ENCODE results near the gene SH2D4B.

Gene SH2D4B

DNA sequence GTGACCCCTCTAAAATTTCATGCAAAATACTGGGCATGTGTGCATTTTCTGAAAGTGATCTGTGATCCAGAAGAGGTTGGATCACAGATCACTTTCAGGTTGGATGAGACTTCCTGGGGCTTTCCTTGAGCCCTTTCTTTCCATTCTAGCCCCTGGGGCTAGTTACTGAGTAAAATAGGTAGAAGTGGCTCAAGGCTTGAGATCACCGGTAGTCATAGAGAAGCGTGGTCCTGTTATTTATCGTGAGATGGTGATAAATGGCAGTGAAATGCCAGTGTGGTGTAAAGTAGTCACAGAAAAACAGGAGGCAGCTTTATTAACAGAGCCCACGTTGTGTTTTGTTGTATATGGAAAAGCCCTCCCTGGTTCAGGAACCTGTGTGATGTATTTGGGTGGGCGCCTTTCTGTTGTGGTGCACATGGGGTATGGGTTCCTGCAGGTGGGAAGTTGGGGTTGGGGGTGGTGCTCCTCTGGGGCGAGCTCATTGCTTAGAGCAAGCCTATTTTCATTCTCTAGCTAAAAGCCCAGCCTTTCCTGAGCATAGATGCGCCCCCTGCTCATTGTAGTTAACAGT is 34.0 kb upstream of the SH2D4B start:
- no peak for DNase-seq (ENCODE audit: low read depth, low spot score)
- peak overlapping the region; percentile 99 for H3K27ac ChIP-seq

DNA sequence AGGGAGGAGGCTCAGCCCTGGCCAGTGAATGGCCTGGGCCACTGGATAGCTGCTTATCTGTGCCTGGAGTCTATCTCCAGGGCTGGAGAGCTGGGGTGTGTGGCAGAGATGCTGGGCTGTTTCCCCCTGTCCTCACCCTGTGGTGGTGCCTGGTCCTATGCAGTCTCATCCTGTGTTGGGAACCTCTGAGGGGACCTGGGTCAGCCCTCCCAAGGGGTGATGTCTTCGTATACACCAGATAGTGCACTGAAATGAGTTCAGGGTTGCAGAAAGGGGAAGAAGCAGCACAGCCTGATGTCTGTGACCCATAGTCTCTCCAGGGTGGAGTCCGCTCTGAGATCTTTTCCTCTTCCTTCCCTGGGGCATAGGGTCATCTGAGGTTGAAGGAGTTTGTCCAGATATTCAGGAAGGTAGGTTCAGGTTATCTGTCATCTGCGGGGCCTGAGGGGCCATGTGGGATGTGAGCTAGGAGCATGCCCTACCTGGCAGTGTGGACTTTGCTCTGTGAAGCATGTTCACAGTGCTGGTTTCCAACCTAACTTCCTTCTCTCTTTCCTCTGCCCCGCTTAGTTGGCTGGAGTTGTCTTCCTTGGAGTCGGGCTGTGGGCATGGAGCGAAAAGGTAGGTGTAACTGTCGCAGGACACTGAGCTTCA is 33.4 kb upstream of the SH2D4B start:
- peak overlapping the region; percentile 99 for H3K27ac ChIP-seq
- DNase-seq (ENCODE audit: low read depth, low spot score) = no peak

DNA sequence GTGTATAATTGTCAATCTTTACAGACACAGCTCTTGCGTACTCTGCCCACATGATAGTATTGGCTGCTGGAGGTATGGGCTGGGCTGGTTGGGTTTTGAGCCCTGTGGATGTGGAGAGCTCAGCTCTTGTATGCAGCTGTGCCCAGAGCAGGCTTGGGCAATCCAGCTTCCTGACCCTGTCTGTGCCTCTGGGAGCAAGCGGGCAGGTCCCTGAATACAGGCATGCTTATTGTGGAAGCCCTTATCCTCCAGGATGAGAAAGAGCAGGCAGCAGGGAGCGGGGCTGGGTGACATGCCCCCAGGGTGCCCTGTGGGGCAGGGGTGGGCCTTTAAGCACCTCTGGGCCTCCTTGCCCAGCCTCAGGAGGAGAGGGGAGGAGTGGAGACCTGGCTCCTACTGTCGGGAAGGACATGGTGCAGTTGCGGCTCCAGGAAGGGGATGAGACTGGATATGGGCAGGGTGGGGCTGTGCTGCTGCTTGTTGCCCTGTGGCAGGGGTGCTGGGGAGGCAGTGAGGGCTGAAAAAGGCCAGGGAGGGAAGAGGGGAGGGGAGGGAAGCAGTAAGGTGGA is 32.7 kb upstream of the SH2D4B start:
- no peak for DNase-seq (ENCODE audit: low read depth, low spot score)
- peak overlapping the region; percentile 99 for H3K27ac ChIP-seq

DNA sequence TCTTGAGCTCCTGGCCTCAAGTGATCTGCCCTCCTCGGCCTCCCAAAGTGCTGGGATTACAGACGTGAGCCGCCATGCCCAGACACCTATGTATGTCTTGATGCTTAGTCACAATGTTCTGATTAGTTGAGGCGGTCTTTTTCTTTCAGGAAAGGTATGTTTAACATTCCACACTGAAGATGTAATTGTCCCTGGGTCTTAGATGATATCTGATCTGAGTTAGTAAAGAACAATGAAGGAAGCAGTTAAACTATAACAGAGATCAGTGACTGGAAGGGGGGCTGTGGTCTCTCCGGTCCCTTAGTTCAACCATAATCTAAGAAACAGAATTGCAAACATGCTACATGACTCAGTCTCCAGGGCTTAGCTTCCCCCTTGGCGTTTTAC is 31.5 kb upstream of the SH2D4B start:
- peak overlapping the region; percentile 99 for H3K27ac ChIP-seq

DNA sequence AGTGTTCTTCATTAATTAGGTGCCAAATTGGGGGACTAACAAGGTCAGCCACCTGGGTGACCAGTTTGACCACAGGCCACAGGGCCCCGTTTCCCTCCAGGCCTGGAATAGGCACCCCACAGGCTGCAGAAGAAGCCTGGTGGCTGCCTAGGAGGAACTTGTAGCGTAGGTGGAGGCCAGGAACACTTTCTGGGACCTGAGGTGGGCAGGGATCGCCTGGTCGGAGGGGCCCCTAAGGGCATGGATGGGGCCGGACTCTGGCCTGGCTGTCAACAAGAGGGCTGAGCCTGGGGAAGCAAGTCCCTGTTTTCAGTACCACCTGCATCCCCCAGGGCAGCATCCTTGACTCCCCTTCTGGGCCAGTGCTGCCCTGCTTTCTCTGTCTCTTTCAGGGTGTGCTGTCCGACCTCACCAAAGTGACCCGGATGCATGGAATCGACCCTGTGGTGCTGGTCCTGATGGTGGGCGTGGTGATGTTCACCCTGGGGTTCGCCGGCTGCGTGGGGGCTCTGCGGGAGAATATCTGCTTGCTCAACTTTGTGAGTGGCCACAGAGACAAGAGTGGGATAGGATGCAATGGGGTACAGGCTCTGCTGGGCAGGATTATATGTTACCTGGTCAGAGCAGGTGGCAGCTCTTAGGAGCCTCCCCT is 30.7 kb upstream of the SH2D4B start:
- peak overlapping the region; percentile 99 for H3K27ac ChIP-seq

More for the DNA sequence above, 31.5 kb upstream of the SH2D4B start:
- peak; percentile 86 for DNase-seq (ENCODE audit: low read depth, low spot score)

DNA sequence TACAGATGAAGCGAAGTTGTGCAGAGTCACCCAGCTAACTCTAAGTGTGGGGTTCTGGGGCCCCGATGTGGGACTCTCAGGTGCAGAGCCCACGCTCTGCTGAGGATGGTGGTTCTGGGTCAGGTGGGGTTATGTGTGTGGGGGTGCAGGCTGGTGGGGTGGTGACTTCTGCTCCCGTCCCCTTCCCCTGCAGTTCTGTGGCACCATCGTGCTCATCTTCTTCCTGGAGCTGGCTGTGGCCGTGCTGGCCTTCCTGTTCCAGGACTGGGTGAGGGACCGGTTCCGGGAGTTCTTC is 28.6 kb upstream of the SH2D4B start:
- peak overlapping the region; percentile 99 for H3K27ac ChIP-seq
- no peak for DNase-seq (ENCODE audit: low read depth, low spot score)

More for the DNA sequence above, 30.7 kb upstream of the SH2D4B start:
- no peak for DNase-seq (ENCODE audit: low read depth, low spot score)

DNA sequence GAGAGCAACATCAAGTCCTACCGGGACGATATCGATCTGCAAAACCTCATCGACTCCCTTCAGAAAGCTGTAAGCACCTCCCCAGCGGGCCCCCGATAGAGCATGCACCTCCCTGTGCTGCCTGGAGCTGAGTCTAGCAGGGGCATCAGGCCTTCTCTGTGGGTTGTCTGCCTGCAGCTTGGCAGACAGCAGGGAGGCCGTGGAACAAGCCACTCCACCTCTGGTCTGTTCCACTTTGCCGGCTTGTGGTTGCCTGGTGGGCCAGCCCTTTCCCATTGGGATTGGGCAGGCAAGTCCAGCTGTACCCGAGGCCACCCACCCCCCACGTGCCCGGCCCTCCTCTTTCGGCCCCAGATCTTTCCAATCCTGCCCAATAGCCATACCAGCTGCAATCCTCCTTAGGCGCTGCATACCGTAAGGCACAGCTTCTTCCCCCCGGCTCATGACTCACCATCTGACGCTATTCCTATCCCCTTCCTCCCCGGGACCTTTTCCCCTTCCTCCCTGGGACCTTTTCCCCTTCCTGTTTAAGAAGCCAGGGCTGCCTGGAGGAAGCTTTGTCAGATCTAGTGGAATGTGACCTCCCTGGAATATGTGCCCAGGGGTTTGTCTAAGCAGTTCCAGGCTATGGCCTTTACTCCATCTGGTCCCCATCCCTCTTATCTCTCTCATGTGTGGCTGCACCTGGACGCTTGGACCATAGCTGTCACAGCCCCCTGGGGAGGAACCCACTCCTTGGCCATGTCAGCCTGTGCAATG is 28.1 kb upstream of the SH2D4B start:
- no peak for DNase-seq (ENCODE audit: low read depth, low spot score)
- peak overlapping the region; percentile 99 for H3K27ac ChIP-seq

DNA sequence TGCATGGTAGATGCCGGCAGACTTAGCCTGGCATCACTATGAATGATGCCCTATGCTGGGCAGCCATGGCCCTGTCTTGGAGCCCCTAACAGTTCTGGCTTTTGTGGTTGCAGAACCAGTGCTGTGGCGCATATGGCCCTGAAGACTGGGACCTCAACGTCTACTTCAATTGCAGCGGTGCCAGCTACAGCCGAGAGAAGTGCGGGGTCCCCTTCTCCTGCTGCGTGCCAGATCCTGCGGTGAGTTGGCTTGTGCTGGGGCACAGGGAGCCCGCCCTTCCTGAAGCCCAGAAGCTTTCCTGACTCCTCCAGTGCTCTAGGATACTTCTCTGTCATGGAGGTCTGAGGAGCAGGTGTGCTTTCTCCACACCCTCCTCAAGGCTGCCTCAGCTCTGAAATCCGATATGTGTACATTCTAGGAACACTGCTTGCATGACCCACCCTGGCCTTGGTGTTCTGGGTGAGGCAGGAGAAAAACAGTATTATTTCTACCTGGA is 25.6 kb upstream of the SH2D4B start:
- DNase-seq (ENCODE audit: low read depth, low spot score) = no peak
- H3K27ac ChIP-seq = no peak overlapping the region

DNA sequence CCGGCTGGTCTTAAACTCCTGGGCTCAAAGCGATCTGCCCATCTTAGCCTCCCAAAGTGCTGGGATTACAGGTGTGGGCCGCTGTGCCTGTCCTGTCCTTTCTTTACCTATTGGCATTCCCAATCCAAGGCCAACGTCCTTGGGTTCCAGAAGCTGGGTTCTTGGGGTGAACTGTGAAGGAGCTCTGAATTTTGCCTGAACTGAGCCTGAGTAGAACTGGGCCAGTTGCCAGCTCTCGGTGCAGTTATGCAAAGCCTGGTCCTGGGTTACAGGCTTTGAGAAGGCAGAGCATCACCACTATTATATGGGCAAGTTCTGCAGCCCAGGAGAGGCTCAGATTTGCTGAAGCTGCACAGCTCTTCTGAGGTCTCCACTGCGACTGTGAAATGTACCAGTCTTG is 24.6 kb upstream of the SH2D4B start:
- H3K27ac ChIP-seq = no peak overlapping the region
- DNase-seq (ENCODE audit: low read depth, low spot score) = no peak

DNA sequence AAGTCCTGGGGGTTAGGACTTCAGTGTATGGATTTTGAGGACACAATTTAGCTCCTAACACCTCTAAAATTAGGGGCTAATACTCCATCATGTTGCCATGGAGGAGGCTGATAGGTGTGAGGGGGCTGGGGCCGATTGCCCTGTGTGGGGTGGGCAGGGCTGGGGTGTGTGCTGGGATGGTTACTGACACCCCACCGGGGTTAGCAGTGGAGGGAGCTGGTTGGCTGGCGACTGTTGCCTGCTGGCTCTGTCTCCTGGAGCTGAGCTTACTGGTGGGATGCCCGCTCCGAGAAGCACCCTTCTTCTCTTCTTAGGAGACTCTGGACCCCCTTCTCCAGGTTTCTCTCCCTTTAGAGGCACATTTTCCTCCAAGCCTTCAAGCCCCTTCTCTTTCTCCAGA is 22.2 kb upstream of the SH2D4B start:
- DNase-seq (ENCODE audit: low read depth, low spot score) = no peak
- no peak overlapping the region for H3K27ac ChIP-seq

DNA sequence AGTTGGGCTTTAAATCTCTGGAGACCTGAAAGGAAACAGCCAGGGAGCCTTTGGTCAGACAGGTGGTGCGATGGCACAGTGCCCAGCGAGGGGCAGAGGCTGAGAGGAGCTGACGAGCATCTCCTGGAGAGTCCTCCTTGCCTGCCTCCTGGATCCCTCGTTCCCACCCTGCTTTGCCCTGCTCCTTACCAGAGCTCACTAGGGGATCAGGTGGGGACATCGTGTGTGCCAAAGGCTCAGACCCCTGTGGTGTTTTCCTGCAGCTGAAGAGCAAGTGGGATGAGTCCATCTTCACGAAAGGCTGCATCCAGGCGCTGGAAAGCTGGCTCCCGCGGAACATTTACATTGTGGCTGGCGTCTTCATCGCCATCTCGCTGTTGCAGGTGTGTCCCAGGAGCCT is 21.8 kb upstream of the SH2D4B start:
- no peak for DNase-seq (ENCODE audit: low read depth, low spot score)

DNA sequence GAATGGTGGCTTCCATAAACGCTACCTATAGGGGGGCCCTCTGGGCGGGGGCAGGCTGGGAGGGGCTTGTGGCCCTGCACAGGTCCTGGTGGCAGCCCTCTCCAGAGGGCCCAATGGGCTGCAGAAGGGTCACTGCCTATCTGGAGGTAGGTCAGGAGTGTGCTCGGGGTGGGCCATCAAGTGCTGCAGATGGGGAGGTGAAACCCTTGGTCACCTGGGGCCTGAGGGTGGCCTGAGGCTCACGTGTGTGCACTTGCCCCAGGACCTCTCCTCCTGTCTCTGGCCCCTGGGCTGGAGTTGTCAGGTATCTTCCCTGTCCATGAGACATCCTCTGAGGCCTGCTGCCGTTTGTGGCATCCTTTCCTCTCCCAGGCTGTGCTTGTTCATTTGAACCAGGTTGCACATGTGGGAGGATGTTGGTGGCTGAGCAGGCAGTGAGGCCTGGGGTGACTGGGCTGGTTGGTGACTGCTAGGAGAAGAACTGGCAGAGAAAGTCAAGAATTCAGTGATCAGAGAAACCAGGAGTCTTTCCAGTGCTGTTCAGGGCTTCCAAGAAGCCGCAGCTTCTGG is 21.1 kb upstream of the SH2D4B start:
- no peak for DNase-seq (ENCODE audit: low read depth, low spot score)
- no peak overlapping the region for H3K27ac ChIP-seq

More for the DNA sequence above, 21.8 kb upstream of the SH2D4B start:
- H3K27ac ChIP-seq = no peak overlapping the region

DNA sequence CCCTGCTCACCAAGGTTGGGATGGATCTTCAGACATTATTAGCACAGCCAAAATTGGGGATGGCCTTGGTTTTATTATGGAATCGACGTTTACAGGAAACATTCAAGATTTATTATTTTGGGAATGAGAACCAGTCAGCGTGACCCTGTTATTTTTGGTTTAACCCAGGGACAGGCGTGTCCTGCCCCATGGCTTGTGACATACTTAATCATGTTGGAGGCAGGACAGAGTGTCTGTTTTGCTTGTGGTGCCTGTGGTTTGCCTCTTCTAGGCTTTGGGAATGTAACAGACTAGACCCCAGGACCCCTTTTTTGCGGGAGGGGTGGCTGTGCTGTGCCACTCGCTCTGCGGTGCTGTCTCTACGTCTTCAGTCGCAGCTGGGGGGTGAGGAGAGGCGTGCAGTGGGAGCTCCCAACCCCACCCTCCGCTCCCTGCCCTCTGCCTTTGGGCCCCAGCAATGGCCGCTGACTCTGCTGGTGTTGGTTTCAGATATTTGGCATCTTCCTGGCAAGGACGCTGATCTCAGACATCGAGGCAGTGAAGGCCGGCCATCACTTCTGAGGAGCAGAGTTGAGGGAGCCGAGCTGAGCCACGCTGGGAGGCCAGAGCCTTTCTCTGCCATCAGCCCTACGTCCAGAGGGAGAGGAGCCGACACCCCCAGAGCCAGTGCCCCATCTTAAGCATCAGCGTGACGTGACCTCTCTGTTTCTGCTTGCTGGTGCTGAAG is 20.1 kb upstream of the SH2D4B start:
- H3K27ac ChIP-seq = no peak overlapping the region
- no peak for DNase-seq (ENCODE audit: low read depth, low spot score)

DNA sequence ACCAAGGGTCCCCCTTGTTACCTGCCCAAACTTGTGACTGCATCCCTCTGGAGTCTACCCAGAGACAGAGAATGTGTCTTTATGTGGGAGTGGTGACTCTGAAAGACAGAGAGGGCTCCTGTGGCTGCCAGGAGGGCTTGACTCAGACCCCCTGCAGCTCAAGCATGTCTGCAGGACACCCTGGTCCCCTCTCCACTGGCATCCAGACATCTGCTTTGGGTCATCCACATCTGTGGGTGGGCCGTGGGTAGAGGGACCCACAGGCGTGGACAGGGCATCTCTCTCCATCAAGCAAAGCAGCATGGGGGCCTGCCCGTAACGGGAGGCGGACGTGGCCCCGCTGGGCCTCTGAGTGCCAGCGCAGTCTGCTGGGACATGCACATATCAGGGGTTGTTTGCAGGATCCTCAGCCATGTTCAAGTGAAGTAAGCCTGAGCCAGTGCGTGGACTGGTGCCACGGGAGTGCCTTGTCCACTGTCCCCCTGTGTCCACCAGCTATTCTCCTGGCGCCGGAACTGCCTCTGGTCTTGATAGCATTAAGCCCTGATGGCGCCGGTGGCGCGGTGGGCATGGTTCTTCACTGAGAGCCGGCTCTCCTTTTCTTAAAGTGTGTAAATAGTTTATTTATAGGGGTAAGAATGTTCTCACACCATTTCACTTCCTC is 19.4 kb upstream of the SH2D4B start:
- no peak overlapping the region for H3K27ac ChIP-seq
- no peak for DNase-seq (ENCODE audit: low read depth, low spot score)

DNA sequence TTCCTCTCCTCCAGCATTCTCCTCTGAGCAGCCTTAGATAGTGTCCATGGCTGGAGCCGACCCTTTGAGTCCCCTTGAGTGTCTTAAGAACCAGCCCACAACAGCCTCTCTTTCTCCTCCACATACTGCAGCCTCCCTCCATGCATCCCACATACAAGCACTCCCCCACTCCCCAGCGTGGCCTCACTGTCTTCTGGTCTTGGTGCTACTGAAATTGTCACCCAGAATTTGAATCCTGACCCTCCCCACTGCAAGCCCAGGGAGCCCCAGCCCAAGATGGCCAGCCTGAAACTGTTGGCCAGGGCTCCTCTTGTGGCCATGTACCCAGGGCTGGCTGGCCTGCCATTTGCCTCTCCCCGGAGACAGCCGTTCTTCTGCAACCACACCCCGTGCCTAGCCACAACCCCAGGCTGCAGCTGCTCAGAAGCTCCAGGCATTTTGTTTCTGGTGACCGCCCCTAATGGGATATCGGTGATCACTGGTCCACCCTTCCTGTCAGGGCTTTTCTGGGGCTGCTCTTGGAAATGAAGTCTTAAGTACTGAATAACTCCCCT is 18.8 kb upstream of the SH2D4B start:
- no peak for DNase-seq (ENCODE audit: low read depth, low spot score)
- H3K27ac ChIP-seq = no peak overlapping the region

DNA sequence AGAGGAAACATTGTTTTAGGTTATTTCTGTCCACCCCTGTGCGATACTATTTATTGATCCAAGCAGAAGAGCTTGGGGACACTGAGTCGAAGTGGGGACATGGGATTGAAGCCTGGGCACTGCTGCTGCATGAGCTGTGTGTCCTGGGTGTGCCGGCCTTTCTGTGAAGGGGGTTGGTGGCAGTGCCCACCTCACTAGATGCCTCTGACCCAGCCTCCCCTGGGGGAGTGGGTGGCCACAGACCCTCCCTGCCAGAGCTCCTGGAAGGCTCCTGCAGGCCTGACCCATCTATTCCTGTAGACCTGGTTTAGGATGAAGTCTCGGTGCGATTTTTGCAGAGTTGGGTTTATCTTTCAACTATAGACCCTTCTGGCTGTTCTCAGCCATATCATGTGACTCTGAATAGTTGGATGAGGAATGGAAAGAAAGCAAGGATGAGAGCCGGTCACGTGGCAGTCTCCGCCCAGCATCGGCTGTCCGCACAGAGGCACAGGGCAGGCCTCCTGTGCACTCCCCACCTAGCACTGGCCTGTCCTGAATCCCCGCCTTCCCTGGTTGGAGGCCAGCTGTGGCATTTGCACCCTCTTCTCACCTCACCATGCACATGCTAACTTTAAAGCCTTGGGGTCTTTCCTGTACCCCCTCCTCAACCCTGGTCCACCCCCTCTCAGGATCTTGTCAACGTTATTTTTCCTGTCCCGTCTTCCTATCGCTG is 17.6 kb upstream of the SH2D4B start:
- no peak for DNase-seq (ENCODE audit: low read depth, low spot score)
- H3K27ac ChIP-seq = no peak overlapping the region

DNA sequence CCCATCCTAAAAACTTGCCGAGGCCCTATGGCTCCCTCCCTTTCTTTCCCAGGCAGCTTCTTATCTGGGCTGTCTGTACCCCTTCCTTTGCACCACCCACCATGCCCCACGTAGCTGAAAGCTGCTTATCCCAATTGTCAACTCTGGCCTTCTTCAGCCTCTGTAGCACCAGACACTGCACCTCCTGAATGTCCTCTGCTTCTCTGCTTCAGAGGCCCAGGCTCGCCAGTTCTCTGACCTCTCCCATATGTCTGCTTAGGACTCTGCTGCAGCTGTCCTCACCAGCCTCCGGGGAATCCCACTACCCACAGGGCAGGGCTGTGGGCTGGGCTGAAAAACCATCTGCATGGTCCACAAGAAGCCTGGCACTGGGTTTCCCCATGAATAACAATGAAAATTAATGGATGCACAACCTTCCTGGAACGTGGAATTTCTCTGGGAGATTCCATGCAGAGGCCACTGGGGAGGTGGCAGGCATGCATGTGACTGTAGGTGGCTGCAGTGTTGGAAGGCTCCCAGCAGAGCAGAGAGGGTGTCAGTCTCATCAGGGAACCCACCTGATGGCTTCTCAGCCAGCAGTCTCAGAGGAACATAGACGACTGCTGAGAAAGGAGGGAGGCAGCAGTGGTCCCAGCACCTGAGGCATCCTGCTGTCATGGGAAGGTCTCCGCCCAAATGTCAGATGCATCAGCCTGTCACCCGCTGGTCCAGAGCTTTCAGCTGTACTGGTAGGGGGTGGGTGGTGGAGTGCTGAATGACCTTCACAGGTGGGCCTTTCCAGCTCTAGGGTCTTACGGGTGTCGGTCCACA is 16.8 kb upstream of the SH2D4B start:
- DNase-seq (ENCODE audit: low read depth, low spot score) = no peak
- H3K27ac ChIP-seq = no peak overlapping the region
